ENCODE results near the gene SMYD3.

The SMYD3 gene

DNA sequence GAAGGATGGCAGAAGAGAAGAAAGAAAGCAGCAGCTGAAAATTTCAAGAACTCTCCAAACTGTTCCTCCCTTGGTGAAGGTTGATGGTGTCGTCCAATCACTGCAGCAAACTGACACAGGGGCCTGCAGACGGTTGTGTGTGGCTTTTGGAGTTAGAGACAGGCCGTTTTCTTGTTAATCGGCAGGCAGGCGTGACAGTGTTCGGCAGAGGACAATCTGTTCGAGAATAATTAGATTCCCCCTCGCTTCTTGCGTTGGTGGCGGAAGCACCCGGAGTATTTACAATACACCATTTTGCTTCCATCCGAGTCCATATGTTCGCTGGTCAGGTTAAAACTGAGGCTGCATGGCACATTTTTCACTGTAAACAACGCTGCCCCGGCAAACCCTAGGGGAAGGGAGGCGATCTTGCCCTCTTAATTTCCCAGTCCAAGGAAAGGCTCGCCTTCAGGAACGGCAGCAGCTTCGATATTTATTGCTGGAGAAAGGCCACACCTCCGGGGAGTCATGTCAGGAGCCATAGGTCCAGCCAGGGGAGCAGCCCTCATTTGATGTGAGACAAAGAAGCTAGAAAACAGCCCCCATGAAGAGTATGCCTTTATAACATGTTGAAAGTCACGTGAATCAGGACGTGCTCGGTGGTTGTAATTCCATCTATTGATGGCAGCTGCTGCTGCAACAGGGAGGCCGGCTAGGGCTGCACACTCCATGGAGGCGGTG lies 360.1 kb downstream of the SMYD3 start:
- no peak for TF ChIP-seq CTCF (IDR thresholded peaks at IDR 0.05; ENCODE audit: low read depth, low read length)
- H3K4me1 ChIP-seq, result peaks cover 15% of the 10 kb centered on the region
- peaks cover 3% of the 10 kb centered on the region; the same call in 1 of the 2 replicates for H3K9me3 ChIP-seq
- peak overlapping the region; percentile 66 for H3K4me3 ChIP-seq (ENCODE audit: low read depth, low read length)
- no peaks in the 10 kb centered on the region for H3K27me3 ChIP-seq
- peak; percentile 52 for DNase-seq
- no peaks in the 10 kb centered on the region for H3K36me3 ChIP-seq

DNA sequence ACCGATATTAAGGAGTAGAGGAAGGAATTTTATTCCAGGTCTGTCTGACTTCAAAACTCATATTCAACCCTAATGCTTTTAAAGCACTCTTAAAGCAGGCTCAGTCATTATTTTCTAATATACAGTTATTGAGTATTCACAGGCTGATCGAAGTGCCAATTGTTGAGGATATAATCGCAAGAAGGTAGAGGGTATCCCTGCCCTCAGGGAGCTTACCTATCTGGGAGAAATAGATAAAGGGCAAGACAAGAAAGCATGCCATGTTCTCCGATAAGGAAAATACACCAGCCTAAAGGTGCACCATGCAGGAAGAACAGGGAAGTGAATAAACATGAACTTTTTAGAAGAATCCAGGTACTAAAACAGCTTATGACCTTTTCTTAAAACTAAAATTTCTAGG lies 361.2 kb downstream of the SMYD3 start:
- no peak for TF ChIP-seq CTCF (IDR thresholded peaks at IDR 0.05; ENCODE audit: low read depth, low read length)
- Histone ChIP-seq H3K36me3 (no peaks in the 10 kb centered on the region), H3K9me3 (peaks cover 3% of the 10 kb centered on the region; the same call in 1 of the 2 replicates), H3K27me3 (no peaks in the 10 kb centered on the region), H3K4me3 (ENCODE audit: low read depth, low read length) (no peak overlapping the region), H3K4me1 (peaks cover 15% of the 10 kb centered on the region)
- no peak for DNase-seq

- peaks cover 16% of the 10 kb centered on the region for H3K4me1 ChIP-seq
- H3K27me3 ChIP-seq, result no peaks in the 10 kb centered on the region
- H3K9me3 ChIP-seq, result peaks cover 3% of the 10 kb centered on the region; the same call in 1 of the 2 replicates
- DNase-seq, result no peak
- H3K4me3 ChIP-seq (ENCODE audit: low read depth, low read length), result no peak overlapping the region
- no peaks in the 10 kb centered on the region for H3K36me3 ChIP-seq
- no peak for TF ChIP-seq CTCF (IDR thresholded peaks at IDR 0.05; ENCODE audit: low read depth, low read length)
Measured at GRCh38 chr1:246144931-246145330, 362.1 kb downstream of the SMYD3 start.

- H3K9me3 ChIP-seq, result 0 out of 2 replicates have a peak, but pooled peaks cover 3% of the 10 kb centered on the region
- no peak for TF ChIP-seq CTCF (IDR thresholded peaks at IDR 0.05; ENCODE audit: low read depth, low read length)
- no peaks in the 10 kb centered on the region for H3K36me3 ChIP-seq
- DNase-seq, result peak; percentile 64
- H3K27me3 ChIP-seq, result no peaks in the 10 kb centered on the region
- peaks cover 18% of the 10 kb centered on the region for H3K4me1 ChIP-seq
- no peak overlapping the region for H3K4me3 ChIP-seq (ENCODE audit: low read depth, low read length)
Measured at GRCh38 chr1:246142320-246142893, 364.7 kb downstream of the SMYD3 start.

DNA sequence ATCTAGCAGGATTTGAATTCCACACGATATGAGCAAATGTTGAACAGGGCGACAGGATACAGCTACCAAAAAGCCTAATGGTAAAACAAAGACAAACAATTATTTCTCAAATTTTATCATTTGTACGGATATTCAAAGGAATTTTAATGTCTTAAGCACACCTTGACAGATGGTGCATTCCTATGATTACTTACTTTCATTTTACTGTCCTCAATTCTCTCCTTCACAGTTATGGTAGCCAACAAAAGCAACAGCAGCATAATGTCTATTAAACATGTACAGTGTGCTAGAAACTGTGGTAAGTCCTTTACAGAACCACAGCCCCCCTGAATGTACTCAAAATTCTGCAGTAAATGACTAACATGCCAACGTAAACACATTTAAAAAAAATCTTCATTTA lies 365.8 kb downstream of the SMYD3 start:
- Histone ChIP-seq H3K4me3 (ENCODE audit: low read depth, low read length) (no peak overlapping the region), H3K9me3 (0 out of 2 replicates have a peak, but pooled peaks cover 3% of the 10 kb centered on the region), H3K4me1 (peaks cover 16% of the 10 kb centered on the region), H3K27me3 (no peaks in the 10 kb centered on the region), H3K36me3 (no peaks in the 10 kb centered on the region)
- DNase-seq, result no peak
- no peak for TF ChIP-seq CTCF (IDR thresholded peaks at IDR 0.05; ENCODE audit: low read depth, low read length)

- Histone ChIP-seq H3K27me3 (no peaks in the 10 kb centered on the region), H3K4me1 (peaks cover 15% of the 10 kb centered on the region), H3K9me3 (0 out of 2 replicates have a peak, but pooled peaks cover 3% of the 10 kb centered on the region), H3K4me3 (ENCODE audit: low read depth, low read length) (no peak overlapping the region), H3K36me3 (no peaks in the 10 kb centered on the region)
- no peak for TF ChIP-seq CTCF (IDR thresholded peaks at IDR 0.05; ENCODE audit: low read depth, low read length)
- no peak for DNase-seq
Measured at GRCh38 chr1:246139745-246140182, 367.3 kb downstream of the SMYD3 start.
